ENCODE measurements around the gene HNRNPU. TPM values are rescaled to one million over a fixed set of nuclear protein-coding genes. Genes with fewer than 3 reads are reported as not detected.

HNRNPU gene
- total and polyA plus RNA-seq, 4 donors: 83.6 to 286 (median 199) TPM

DNA sequence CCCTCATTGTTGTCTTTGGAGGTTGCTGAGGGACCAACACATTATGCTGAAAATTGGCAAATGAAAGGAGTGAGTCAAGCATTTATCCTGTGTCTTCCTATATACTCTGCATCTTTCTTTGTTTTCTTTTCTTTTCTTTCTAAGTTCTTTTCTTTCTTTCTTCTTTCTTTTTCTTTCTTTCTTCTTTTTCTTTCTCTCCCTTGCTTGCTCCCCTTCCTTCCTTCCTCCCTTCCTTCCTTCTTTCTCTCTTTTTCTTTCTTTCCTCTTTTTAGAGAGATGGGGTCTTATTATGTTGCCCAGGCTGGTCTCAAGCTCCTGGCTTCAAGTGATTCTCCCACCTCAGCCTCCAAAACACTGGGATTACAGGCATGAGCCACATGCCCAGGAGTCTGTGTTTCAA lies 57.2 kb downstream of the HNRNPU start:
- DNase-seq (no peak), ATAC-seq (ENCODE audit: low FRiP score) (no peak)
- Histone ChIP-seq H3K4me1 (ENCODE audit: control insufficient read depth in 1 of 2, insufficient read depth in 2 of 2, low read length in 2 of 2) (no peaks in the 10 kb centered on the region), H3K9me3 (ENCODE audit: control insufficient read depth, low read length) (no peaks in the 10 kb centered on the region), H3K36me3 (ENCODE audit: control insufficient read depth in 1 of 2, insufficient read depth in 2 of 2, low read length in 1 of 2) (no peaks in the 10 kb centered on the region), H3K27ac (ENCODE audit: low read depth in 1 of 2, low read length in 2 of 2) (no peak overlapping the region), H3K27me3 (ENCODE audit: control insufficient read depth in 1 of 2, insufficient read depth in 2 of 2, low read length in 1 of 2) (no peaks in the 10 kb centered on the region), H3K4me3 (ENCODE audit: low read length in 2 of 2) (no peak overlapping the region)
- intact Hi-C loops (cut with DNase I): no loop called here

DNA sequence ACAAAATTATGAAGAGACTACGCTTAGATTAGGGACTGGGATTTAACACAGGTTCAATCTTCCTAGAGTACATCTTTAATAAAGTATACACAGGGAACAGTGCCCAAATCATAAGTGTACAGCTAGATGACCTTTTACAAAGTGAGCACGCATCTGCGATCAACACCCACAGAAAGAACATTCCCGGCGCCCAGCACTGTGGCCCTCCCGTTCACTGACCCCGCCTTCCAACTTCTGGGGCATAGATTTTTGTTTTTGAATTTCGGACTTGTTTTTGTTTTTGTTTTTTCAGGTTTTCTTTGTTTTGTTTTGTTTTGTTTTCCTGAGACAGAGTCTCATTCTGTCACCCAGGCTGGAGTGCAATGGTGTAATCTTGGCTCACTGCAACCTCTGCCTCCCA lies 59.5 kb downstream of the HNRNPU start:
- WGBS, 2 donors: 89 to 92% methylated on average over 8 of the region's 8 CpGs
- Histone ChIP-seq H3K4me3 (ENCODE audit: low read length in 2 of 2) (no peak overlapping the region), H3K27ac (ENCODE audit: low read depth in 1 of 2, low read length in 2 of 2) (no peak overlapping the region), H3K9me3 (ENCODE audit: control insufficient read depth, low read length) (no peaks in the 10 kb centered on the region), H3K36me3 (ENCODE audit: control insufficient read depth in 1 of 2, insufficient read depth in 2 of 2, low read length in 1 of 2) (no peaks in the 10 kb centered on the region), H3K4me1 (ENCODE audit: control insufficient read depth in 1 of 2, insufficient read depth in 2 of 2, low read length in 2 of 2) (no peaks in the 10 kb centered on the region), H3K27me3 (ENCODE audit: control insufficient read depth in 1 of 2, insufficient read depth in 2 of 2, low read length in 1 of 2) (no peaks in the 10 kb centered on the region)
- ATAC-seq (ENCODE audit: low FRiP score): no peak
- intact Hi-C loops (cut with DNase I): loop anchor here (5.0 kb wide), 1 partner anchor 237 kb away; no protein-coding TSS in a partner anchor
- peak in 1 of 2 donors; percentile 55 for DNase-seq

DNA sequence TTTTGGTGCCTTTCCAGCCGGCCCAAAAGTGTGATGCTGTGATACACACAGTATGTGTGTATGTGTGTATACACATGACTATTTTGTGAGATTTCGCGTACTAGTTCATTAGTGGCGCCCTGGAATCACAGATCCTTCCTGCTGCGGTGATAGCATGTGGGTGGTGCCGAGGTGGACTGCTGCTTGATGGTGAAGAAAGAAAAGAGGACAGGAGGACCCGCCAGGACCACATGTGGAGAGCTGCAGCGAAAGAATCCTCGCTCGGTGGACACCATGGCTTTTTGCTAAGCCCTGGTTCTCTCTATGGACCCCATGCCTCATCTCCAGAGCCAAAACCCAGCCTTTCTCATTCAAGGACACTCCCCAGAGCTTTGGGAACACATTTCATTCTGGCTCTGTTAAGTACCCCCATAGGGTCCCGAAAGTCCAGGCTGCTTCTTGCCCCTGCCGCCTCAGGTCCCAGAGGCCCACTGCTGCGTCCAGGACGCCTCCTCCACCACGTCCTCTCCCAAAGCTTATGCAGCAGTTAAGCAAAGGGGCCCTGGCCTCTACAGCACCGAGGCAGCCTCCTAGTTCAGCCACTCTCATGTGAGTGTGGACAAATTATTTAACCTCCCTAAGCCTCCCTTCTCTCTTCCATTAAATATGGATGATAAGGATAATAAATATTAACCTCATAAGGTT lies 61.6 kb downstream of the HNRNPU start:
- Histone ChIP-seq H3K36me3 (ENCODE audit: control insufficient read depth in 1 of 2, insufficient read depth in 2 of 2, low read length in 1 of 2) (no peaks in the 10 kb centered on the region), H3K4me3 (ENCODE audit: low read length in 2 of 2) (no peak overlapping the region), H3K4me1 (ENCODE audit: control insufficient read depth in 1 of 2, insufficient read depth in 2 of 2, low read length in 2 of 2) (no peaks in the 10 kb centered on the region), H3K27me3 (ENCODE audit: control insufficient read depth in 1 of 2, insufficient read depth in 2 of 2, low read length in 1 of 2) (no peaks in the 10 kb centered on the region), H3K27ac (ENCODE audit: low read depth in 1 of 2, low read length in 2 of 2) (no peak overlapping the region), H3K9me3 (ENCODE audit: control insufficient read depth, low read length) (no peaks in the 10 kb centered on the region)
- 86% methylated on average over 16 of the region's 16 CpGs for WGBS, 2 donors
- intact Hi-C loops (cut with DNase I): loop anchor here (5.0 kb wide), 1 partner anchor 240 kb away; no protein-coding TSS in a partner anchor
- ATAC-seq (ENCODE audit: low FRiP score): no peak
- no peak for DNase-seq

- H3K27ac ChIP-seq (ENCODE audit: low read depth in 1 of 2, low read length in 2 of 2): no peak overlapping the region
- H3K4me1 ChIP-seq (ENCODE audit: control insufficient read depth in 1 of 2, insufficient read depth in 2 of 2, low read length in 2 of 2): no peaks in the 10 kb centered on the region
- no peak overlapping the region for H3K4me3 ChIP-seq (ENCODE audit: low read length in 2 of 2)
- no peaks in the 10 kb centered on the region for H3K36me3 ChIP-seq (ENCODE audit: control insufficient read depth in 1 of 2, insufficient read depth in 2 of 2, low read length in 1 of 2)
- 58 to 64% methylated on average over 14 of the region's 14 CpGs for WGBS, 2 donors
- no peaks in the 10 kb centered on the region for H3K27me3 ChIP-seq (ENCODE audit: control insufficient read depth in 1 of 2, insufficient read depth in 2 of 2, low read length in 1 of 2)
- peak in 1 of 2 donors; percentile 43 for DNase-seq
- ATAC-seq (ENCODE audit: low FRiP score): no peak
- no peaks in the 10 kb centered on the region for H3K9me3 ChIP-seq (ENCODE audit: control insufficient read depth, low read length)
- intact Hi-C loops (cut with DNase I): loop anchor here (5.0 kb wide), 1 partner anchor 240 kb away; no protein-coding TSS in a partner anchor
Observed at GRCh38 chr1:244802041-244802440, 62.3 kb downstream of the HNRNPU start.

DNA sequence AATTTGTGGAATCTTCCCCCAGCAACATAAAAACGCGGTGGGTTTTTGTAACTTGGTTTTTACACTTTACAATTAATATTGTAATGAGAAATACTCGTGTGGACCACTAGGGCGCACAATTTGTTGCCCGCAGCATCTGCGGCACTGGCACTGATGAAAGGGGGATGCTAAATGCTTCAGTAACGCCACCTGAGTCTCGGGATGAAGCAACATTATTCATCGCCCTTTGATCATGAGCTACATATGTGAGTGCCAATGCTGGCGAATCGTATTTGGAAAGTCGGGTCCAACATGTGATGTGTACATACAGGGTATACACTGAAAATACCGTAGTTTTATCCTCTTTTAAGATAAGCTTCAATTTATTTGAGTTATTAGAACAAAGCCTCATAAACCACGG lies 63.1 kb downstream of the HNRNPU start:
- intact Hi-C loops (cut with DNase I): loop anchor here (5.0 kb wide), 1 partner anchor 241 kb away; no protein-coding TSS in a partner anchor
- Histone ChIP-seq H3K4me3 (ENCODE audit: low read length in 2 of 2) (no peak overlapping the region), H3K27me3 (ENCODE audit: control insufficient read depth in 1 of 2, insufficient read depth in 2 of 2, low read length in 1 of 2) (no peaks in the 10 kb centered on the region), H3K36me3 (ENCODE audit: control insufficient read depth in 1 of 2, insufficient read depth in 2 of 2, low read length in 1 of 2) (no peaks in the 10 kb centered on the region), H3K4me1 (ENCODE audit: control insufficient read depth in 1 of 2, insufficient read depth in 2 of 2, low read length in 2 of 2) (no peaks in the 10 kb centered on the region), H3K9me3 (ENCODE audit: control insufficient read depth, low read length) (no peaks in the 10 kb centered on the region), H3K27ac (ENCODE audit: low read depth in 1 of 2, low read length in 2 of 2) (no peak overlapping the region)
- 57 to 59% methylated on average over 14 of the region's 14 CpGs for WGBS, 2 donors
- DNase-seq (no peak), ATAC-seq (ENCODE audit: low FRiP score) (no peak)

GRCh38 chr1:244800821-244801220 lies 63.5 kb downstream of the HNRNPU start:
- no peaks in the 10 kb centered on the region for H3K27me3 ChIP-seq (ENCODE audit: control insufficient read depth in 1 of 2, insufficient read depth in 2 of 2, low read length in 1 of 2)
- ATAC-seq (ENCODE audit: low FRiP score) (no peak), DNase-seq (no peak)
- intact Hi-C loops (cut with DNase I): loop anchor here (5.0 kb wide), 1 partner anchor 241 kb away; no protein-coding TSS in a partner anchor
- H3K4me3 ChIP-seq (ENCODE audit: low read length in 2 of 2): no peak overlapping the region
- no peaks in the 10 kb centered on the region for H3K9me3 ChIP-seq (ENCODE audit: control insufficient read depth, low read length)
- WGBS, 2 donors: 87 to 90% methylated on average over 9 of the region's 9 CpGs
- H3K36me3 ChIP-seq (ENCODE audit: control insufficient read depth in 1 of 2, insufficient read depth in 2 of 2, low read length in 1 of 2): no peaks in the 10 kb centered on the region
- H3K4me1 ChIP-seq (ENCODE audit: control insufficient read depth in 1 of 2, insufficient read depth in 2 of 2, low read length in 2 of 2): no peaks in the 10 kb centered on the region
- H3K27ac ChIP-seq (ENCODE audit: low read depth in 1 of 2, low read length in 2 of 2): no peak overlapping the region

Other genes starting within 250 kb of the HNRNPU start
- 10 to 100 TPM; 35.4 to 38.4 TPM for gene DESI2, start 211.4 kb downstream of the HNRNPU start, total RNA-seq
- 10 to 100 TPM; 14.4 to 26.5 TPM for gene DESI2, start 211.4 kb downstream of the HNRNPU start, polyA plus RNA-seq
- gene COX20, start 28.9 kb downstream of the HNRNPU start, total RNA-seq: 10 to 100 TPM; 22.8 to 29.7 TPM
- 100 to 1,000 TPM in 1 of 2 donors, 10 to 100 TPM in 1; 73.7 to 110 TPM for gene COX20, start 28.9 kb downstream of the HNRNPU start, polyA plus RNA-seq